OCI-LY1 (cell line): ENCODE measurements around the gene KCNMB4.

Source experiments
- EZH2 ChIP-seq: fragments of 200-600 bp; sonication (generic), shearing (Covaris generic); IDR thresholded peaks from 2 replicates; pipeline ENCODE4 v1.8.0; 2017; ENCODE audit warnings: borderline replicate concordance, mixed run types, mild to moderate bottlenecking, antibody characterized with exemption, low read length, moderate library complexity, mixed read lengths
- TF ChIP-seq, protein P1 (sequence below): fragments of 200-600 bp; sonication (generic), shearing (Covaris generic); IDR thresholded peaks from 2 replicates; pipeline ENCODE4 v1.5.1; 2017; ENCODE audit warnings: mild to moderate bottlenecking, antibody characterized with exemption, low read length, moderate library complexity, mixed read lengths

DNA sequence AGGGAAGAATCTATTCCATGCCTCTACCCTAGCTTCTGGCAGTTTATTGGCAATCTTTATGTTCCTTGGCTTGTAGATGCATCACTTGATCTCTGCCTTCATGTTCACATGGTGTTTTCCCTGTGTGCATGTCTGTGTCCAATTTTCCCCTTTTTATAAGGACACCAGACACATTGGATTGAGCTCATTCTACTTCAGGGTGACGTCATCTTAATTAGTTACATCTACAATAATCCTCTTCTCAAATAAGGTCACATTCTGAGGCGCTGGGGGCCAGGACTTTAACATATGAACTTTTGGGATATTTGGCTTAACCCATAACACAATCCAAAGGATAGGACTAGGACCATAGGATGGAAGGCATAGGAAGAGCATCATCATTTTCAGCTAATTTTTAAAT, 101.4 kb downstream of the KCNMB4 start:
- TF ChIP-seq, protein P1, sequence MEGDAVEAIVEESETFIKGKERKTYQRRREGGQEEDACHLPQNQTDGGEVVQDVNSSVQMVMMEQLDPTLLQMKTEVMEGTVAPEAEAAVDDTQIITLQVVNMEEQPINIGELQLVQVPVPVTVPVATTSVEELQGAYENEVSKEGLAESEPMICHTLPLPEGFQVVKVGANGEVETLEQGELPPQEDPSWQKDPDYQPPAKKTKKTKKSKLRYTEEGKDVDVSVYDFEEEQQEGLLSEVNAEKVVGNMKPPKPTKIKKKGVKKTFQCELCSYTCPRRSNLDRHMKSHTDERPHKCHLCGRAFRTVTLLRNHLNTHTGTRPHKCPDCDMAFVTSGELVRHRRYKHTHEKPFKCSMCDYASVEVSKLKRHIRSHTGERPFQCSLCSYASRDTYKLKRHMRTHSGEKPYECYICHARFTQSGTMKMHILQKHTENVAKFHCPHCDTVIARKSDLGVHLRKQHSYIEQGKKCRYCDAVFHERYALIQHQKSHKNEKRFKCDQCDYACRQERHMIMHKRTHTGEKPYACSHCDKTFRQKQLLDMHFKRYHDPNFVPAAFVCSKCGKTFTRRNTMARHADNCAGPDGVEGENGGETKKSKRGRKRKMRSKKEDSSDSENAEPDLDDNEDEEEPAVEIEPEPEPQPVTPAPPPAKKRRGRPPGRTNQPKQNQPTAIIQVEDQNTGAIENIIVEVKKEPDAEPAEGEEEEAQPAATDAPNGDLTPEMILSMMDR, result no peak
- no peak for TF ChIP-seq EZH2
